SH-SY5Y (cell line): Measurements from ENCODE around the gene ACTL8.

ENCODE experiments used
- GATA2 ChIP-seq: IDR thresholded peaks from 2 replicates; pipeline ENCODE4 v1.6.1; 2011; ENCODE audit warnings: mild to moderate bottlenecking, low read depth, low read length
- GATA3 ChIP-seq: IDR thresholded peaks from 2 replicates; pipeline ENCODE4 v1.6.1; 2011; ENCODE audit warnings: low read depth, mild to moderate bottlenecking, low read length, moderate library complexity

- TF ChIP-seq GATA2 (no peak), GATA3 (no peak)
These were observed 10.3 kb upstream of the ACTL8 start for GRCh38 chr1:17744666-17745478.
